ENCODE data around the gene CYBC1.

CYBC1 gene

DNA sequence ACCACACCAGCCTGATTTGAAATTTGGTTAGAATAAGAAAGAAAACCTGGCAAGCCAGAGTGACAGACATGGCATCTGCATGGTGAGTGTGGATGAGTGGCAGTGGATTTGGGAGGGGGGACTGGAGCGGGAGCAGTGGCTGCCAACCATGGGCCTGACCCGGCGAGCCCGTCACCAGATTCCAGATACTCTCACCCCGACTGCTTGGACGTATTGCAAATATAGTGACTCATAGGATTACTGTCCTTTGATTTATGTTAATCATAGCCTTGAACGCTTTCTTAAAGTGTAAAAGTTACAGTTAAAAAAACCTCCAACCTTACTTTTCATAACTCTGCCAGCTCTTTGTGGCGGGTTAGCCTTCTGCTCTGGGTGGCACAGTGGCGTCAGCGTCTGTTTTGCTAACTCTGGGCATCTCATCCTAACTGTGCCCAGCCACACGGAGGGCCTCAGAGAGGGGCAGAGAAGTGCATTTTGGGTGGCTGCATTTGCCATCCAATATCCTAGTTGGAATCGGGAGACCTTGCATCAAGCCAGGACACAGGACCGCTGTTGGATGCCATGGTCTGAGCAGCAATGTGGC is 42.2 kb upstream of the CYBC1 start:
- Histone ChIP-seq H3K27me3 (ENCODE audit: insufficient read depth, poor library complexity, severe bottlenecking) (no peaks in the 10 kb centered on the region), H3K4me3 (replicated peaks; ENCODE audit: insufficient read depth, low read length) (no peak overlapping the region), H3K27ac (replicated peaks) (no peak overlapping the region)
- DNase-seq (ENCODE audit: low read depth in 1 of 2, low spot score in 1 of 2): no peak
- TF ChIP-seq SPI1 (IDR thresholded peaks at IDR 0.05; ENCODE audit: borderline replicate concordance, low read depth) (no peak), GABPA (IDR thresholded peaks at IDR 0.05; ENCODE audit: low read depth) (no peak), POLR2AphosphoS5 (IDR thresholded peaks at IDR 0.05; ENCODE audit: low read depth) (no peak)
- TF ChIP-seq, protein P1, sequence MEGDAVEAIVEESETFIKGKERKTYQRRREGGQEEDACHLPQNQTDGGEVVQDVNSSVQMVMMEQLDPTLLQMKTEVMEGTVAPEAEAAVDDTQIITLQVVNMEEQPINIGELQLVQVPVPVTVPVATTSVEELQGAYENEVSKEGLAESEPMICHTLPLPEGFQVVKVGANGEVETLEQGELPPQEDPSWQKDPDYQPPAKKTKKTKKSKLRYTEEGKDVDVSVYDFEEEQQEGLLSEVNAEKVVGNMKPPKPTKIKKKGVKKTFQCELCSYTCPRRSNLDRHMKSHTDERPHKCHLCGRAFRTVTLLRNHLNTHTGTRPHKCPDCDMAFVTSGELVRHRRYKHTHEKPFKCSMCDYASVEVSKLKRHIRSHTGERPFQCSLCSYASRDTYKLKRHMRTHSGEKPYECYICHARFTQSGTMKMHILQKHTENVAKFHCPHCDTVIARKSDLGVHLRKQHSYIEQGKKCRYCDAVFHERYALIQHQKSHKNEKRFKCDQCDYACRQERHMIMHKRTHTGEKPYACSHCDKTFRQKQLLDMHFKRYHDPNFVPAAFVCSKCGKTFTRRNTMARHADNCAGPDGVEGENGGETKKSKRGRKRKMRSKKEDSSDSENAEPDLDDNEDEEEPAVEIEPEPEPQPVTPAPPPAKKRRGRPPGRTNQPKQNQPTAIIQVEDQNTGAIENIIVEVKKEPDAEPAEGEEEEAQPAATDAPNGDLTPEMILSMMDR (IDR thresholded peaks at IDR 0.05; ENCODE audit: insufficient read depth, low read length): no peak
- TF ChIP-seq, protein P2, sequence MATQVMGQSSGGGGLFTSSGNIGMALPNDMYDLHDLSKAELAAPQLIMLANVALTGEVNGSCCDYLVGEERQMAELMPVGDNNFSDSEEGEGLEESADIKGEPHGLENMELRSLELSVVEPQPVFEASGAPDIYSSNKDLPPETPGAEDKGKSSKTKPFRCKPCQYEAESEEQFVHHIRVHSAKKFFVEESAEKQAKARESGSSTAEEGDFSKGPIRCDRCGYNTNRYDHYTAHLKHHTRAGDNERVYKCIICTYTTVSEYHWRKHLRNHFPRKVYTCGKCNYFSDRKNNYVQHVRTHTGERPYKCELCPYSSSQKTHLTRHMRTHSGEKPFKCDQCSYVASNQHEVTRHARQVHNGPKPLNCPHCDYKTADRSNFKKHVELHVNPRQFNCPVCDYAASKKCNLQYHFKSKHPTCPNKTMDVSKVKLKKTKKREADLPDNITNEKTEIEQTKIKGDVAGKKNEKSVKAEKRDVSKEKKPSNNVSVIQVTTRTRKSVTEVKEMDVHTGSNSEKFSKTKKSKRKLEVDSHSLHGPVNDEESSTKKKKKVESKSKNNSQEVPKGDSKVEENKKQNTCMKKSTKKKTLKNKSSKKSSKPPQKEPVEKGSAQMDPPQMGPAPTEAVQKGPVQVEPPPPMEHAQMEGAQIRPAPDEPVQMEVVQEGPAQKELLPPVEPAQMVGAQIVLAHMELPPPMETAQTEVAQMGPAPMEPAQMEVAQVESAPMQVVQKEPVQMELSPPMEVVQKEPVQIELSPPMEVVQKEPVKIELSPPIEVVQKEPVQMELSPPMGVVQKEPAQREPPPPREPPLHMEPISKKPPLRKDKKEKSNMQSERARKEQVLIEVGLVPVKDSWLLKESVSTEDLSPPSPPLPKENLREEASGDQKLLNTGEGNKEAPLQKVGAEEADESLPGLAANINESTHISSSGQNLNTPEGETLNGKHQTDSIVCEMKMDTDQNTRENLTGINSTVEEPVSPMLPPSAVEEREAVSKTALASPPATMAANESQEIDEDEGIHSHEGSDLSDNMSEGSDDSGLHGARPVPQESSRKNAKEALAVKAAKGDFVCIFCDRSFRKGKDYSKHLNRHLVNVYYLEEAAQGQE (IDR thresholded peaks at IDR 0.05; ENCODE audit: insufficient replicate concordance, low read depth): no peak

DNA sequence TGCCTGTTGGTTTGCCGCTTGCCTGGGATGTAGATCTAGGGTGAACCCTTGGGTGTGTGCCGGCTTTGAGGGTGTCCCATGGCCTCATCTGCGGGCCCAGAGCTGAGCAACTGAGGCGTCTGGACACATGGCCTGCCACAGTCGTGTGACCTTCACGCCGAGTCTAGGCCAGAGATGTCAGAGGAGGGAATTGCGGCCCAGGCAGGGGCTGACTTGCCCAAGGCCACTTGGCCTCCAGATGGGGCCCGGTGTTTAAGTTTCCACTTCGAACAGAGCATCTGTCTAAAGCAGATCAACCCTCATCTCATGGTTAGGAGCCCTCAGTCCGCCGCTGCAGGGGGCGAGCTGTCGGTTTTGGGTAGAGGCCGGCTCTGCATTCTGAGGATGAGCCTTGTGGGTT is 41.0 kb upstream of the CYBC1 start:
- H3K27ac ChIP-seq (replicated peaks): no peak overlapping the region
- TF ChIP-seq, protein P1 (IDR thresholded peaks at IDR 0.05; ENCODE audit: insufficient read depth, low read length): no peak
- TF ChIP-seq, protein P2 (IDR thresholded peaks at IDR 0.05; ENCODE audit: insufficient replicate concordance, low read depth): no peak
- TF ChIP-seq SPI1 (IDR thresholded peaks at IDR 0.05; ENCODE audit: borderline replicate concordance, low read depth) (no peak), GABPA (IDR thresholded peaks at IDR 0.05; ENCODE audit: low read depth) (no peak), POLR2AphosphoS5 (IDR thresholded peaks at IDR 0.05; ENCODE audit: low read depth) (no peak)
- H3K4me3 ChIP-seq (replicated peaks; ENCODE audit: insufficient read depth, low read length): no peak overlapping the region
- no peaks in the 10 kb centered on the region for H3K27me3 ChIP-seq (ENCODE audit: insufficient read depth, poor library complexity, severe bottlenecking)
- no peak for DNase-seq (ENCODE audit: low read depth in 1 of 2, low spot score in 1 of 2)

DNA sequence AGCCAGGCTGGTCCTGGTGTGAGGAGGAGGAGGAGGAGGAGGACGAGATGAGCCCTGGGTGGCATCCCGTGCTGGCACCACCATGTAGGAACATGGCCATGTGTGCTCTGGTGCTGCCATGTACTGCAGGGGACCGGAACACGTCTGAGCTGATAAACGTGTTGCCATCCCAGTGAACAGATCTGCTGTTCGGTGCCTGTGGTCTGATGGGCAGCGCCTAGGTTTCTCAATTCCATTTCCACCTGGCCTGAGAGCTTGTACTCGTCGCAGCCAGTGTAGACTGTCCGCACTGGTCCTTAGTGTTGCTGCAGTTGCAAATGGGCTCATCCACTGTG is 40.6 kb upstream of the CYBC1 start:
- Histone ChIP-seq H3K27ac (replicated peaks) (no peak overlapping the region), H3K27me3 (ENCODE audit: insufficient read depth, poor library complexity, severe bottlenecking) (no peaks in the 10 kb centered on the region), H3K4me3 (replicated peaks; ENCODE audit: insufficient read depth, low read length) (no peak overlapping the region)
- DNase-seq (ENCODE audit: low read depth in 1 of 2, low spot score in 1 of 2): no peak
- TF ChIP-seq GABPA (IDR thresholded peaks at IDR 0.05; ENCODE audit: low read depth): no peak

DNA sequence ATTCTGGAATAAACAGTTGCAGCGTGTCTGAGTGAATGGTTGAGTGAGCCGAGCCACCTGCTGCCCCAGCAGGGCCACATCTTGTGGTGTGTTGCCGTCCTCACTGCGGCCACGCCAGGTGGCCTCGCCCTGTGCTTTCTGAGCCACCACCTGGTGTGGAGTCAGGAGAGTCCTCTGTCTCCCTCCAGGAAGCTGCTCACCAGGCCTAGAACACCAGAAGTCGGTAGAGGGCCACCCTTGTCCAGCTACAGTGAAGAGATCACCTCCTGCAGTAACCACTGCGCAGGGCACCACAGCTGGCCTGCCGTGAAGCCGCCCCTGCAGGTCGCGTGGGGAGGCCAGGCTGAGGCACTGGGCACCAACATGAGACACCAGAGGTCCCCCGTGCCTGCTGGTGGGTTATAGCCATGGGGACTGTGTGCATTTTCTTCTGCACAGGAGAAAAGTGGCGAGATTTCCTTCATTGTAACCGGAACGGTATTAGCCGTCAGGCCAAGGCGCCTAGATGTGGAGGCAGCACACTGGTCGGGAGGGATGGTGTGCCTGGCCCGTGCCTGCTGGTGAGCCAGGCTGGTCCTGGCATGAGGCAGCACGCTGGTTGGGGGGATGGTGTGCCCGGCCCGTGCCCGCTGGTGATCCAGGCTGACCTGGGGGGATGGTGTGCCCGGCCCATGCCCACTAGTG is 40.1 kb upstream of the CYBC1 start:
- no peak for DNase-seq (ENCODE audit: low read depth in 1 of 2, low spot score in 1 of 2)
- no peaks in the 10 kb centered on the region for H3K27me3 ChIP-seq (ENCODE audit: insufficient read depth, poor library complexity, severe bottlenecking)
- H3K4me3 ChIP-seq (replicated peaks; ENCODE audit: insufficient read depth, low read length): no peak overlapping the region
- TF ChIP-seq, protein P2 (IDR thresholded peaks at IDR 0.05; ENCODE audit: insufficient replicate concordance, low read depth): no peak
- TF ChIP-seq POLR2AphosphoS5 (IDR thresholded peaks at IDR 0.05; ENCODE audit: low read depth) (no peak), GABPA (IDR thresholded peaks at IDR 0.05; ENCODE audit: low read depth) (no peak)
- TF ChIP-seq, protein P1 (IDR thresholded peaks at IDR 0.05; ENCODE audit: insufficient read depth, low read length): no peak
- H3K27ac ChIP-seq (replicated peaks): no peak overlapping the region

All from HL-60 (cell line).